Measurements from ENCODE around the gene C1QTNF8. TPM values are rescaled to one million over a fixed set of nuclear protein-coding genes. Genes with fewer than 3 reads are reported as not detected.

C1QTNF8 gene
- total RNA-seq, 2 donors from 2014 or later = 0.34 TPM; not detected in 1

DNA sequence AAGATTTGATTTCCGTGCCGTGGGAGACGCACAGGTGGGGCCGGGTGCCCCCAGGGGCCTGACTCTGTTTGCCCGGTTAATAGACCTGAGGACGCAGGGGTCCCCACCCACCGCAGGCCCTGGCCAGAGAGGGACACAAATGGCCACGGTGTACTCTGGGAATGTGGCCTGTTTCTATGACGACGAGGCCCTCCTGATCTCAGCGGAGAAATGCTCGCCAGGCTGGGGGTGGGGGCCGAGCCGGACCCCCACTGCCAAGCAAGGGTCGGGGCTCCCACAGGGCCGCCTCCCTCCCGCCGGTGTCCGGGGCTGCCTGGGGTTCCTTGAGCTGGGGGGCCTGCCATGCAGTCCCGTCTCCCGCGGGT, 24.5 kb upstream of the C1QTNF8 start:
- Histone ChIP-seq H3K4me3 (no peak overlapping the region), H3K27ac (no peak overlapping the region), H3K27me3 (replicated peaks; ENCODE audit: insufficient read depth) (peaks cover 5% of the 10 kb centered on the region), H3K9me3 (no peaks in the 10 kb centered on the region), H3K36me3 (no peaks in the 10 kb centered on the region), H3K4me1 (replicated peaks) (no peaks in the 10 kb centered on the region)
- TF ChIP-seq POLR2A (IDR thresholded peaks at IDR 0.05) (no peak), POLR2AphosphoS5 (IDR thresholded peaks at IDR 0.05) (no peak)
- TF ChIP-seq, protein P1, sequence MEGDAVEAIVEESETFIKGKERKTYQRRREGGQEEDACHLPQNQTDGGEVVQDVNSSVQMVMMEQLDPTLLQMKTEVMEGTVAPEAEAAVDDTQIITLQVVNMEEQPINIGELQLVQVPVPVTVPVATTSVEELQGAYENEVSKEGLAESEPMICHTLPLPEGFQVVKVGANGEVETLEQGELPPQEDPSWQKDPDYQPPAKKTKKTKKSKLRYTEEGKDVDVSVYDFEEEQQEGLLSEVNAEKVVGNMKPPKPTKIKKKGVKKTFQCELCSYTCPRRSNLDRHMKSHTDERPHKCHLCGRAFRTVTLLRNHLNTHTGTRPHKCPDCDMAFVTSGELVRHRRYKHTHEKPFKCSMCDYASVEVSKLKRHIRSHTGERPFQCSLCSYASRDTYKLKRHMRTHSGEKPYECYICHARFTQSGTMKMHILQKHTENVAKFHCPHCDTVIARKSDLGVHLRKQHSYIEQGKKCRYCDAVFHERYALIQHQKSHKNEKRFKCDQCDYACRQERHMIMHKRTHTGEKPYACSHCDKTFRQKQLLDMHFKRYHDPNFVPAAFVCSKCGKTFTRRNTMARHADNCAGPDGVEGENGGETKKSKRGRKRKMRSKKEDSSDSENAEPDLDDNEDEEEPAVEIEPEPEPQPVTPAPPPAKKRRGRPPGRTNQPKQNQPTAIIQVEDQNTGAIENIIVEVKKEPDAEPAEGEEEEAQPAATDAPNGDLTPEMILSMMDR (IDR thresholded peaks at IDR 0.05) = no peak
- intact Hi-C loops (cut with DNase I) = no loop called here
- DNase-seq (ENCODE audit: low spot score) = no peak
- 62% methylated on average over 16 of the region's 22 CpGs for WGBS

DNA sequence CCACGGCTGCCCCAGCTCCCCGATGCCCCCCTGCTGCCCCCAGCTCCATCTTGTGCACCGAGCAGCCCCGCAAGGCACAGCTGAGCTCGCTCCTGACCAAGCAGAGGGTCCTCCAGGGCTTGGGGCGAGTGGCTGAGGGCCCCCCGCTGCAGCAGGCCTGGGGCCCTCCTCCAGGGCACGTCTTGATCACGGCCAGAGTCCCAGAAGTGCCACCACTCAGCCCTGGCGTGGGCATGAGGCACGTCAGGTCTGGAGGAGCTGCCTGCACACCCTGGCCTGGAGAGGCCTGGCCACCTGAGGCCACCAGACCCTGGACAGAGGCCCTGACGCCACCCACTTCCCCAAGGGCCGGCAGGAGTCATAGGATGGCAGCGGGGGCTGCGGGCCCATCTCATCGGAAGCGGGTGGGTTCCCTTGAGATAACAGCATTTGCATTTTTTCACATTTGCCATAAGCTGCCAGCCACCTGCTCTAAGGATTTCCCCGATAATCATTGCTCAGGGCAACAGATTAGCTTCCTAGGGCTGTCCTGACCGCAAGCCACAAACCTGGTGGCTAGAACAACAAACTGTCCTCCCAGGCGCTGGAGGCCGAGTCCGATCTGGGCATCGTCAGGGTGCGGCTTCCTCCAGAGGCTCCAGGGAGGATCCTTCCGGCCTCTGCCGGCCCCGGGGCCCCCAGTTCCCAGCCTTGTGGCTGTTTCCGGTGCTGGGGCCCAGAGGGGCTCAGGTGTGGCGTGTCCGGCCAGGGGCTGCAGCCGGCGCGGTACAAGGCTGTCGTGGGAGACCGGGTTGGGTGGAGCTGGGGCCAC, 23.9 kb upstream of the C1QTNF8 start:
- H3K27ac ChIP-seq = no peak overlapping the region
- WGBS = 74% methylated on average over 25 of the region's 35 CpGs
- no peak overlapping the region for H3K4me3 ChIP-seq
- no peak for TF ChIP-seq POLR2A (IDR thresholded peaks at IDR 0.05)
- TF ChIP-seq, protein P1 (IDR thresholded peaks at IDR 0.05) = no peak
- TF ChIP-seq POLR2AphosphoS5 (IDR thresholded peaks at IDR 0.05) = no peak
- no peaks in the 10 kb centered on the region for H3K36me3 ChIP-seq
- H3K4me1 ChIP-seq (replicated peaks) = no peaks in the 10 kb centered on the region
- DNase-seq (ENCODE audit: low spot score) = no peak
- H3K9me3 ChIP-seq = no peaks in the 10 kb centered on the region
- intact Hi-C loops (cut with DNase I) = no loop called here
- H3K27me3 ChIP-seq (replicated peaks; ENCODE audit: insufficient read depth) = peaks cover 5% of the 10 kb centered on the region

DNA sequence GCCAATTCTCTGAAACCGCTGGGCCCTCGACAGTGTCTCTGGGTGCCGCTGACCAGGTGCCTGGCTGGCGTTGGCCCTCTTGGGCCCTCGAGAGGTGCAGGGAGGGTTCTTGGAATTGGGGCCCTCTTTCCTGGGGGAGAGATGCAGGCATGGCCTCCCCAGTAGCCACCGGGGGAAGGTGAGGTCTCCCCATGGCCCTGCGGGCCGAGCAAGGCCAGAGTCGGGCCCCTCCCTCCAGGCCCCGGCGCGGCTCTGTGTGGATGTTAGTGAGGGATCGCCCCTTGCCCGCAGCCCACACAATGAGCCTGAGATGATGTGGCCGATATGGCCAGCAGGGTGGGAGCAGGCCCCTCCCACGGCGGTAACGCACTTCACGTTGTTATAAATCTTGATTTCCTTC, 23.1 kb upstream of the C1QTNF8 start:
- no peak overlapping the region for H3K4me3 ChIP-seq
- H3K9me3 ChIP-seq = no peaks in the 10 kb centered on the region
- WGBS = 77% methylated on average over 19 of the region's 19 CpGs
- intact Hi-C loops (cut with DNase I) = no loop called here
- DNase-seq (ENCODE audit: low spot score) = no peak
- no peak overlapping the region for H3K27ac ChIP-seq
- peaks cover 5% of the 10 kb centered on the region for H3K27me3 ChIP-seq (replicated peaks; ENCODE audit: insufficient read depth)
- TF ChIP-seq POLR2A (IDR thresholded peaks at IDR 0.05) (no peak), POLR2AphosphoS5 (IDR thresholded peaks at IDR 0.05) (no peak)
- TF ChIP-seq, protein P1 (IDR thresholded peaks at IDR 0.05) = no peak
- H3K4me1 ChIP-seq (replicated peaks) = no peaks in the 10 kb centered on the region
- H3K36me3 ChIP-seq = no peaks in the 10 kb centered on the region

DNA sequence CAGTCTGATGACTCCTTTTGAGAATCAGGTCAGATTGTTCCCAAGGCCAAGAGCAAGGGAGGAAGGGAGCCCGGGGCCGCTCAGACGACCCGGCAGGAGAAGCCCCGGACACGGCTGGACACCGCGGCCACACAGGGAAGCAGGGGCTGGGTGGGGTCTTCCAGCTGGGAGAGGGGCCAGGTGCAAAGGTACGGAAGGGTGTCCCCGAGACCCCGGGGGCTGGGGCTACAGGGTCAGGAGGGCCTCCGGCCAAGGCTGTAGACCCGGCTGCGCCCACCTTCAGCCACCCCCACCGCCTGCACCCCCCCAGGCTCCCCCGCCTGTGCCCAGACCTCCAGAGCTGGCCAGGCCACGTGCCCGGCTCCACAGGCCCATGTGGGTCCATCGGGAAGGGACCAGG, 21.9 kb upstream of the C1QTNF8 start:
- peaks cover 5% of the 10 kb centered on the region for H3K27me3 ChIP-seq (replicated peaks; ENCODE audit: insufficient read depth)
- no peaks in the 10 kb centered on the region for H3K36me3 ChIP-seq
- no peaks in the 10 kb centered on the region for H3K9me3 ChIP-seq
- H3K27ac ChIP-seq = no peak overlapping the region
- no peaks in the 10 kb centered on the region for H3K4me1 ChIP-seq (replicated peaks)
- intact Hi-C loops (cut with DNase I) = no loop called here
- TF ChIP-seq POLR2A (IDR thresholded peaks at IDR 0.05) = no peak
- TF ChIP-seq, protein P1 (IDR thresholded peaks at IDR 0.05) = no peak
- TF ChIP-seq POLR2AphosphoS5 (IDR thresholded peaks at IDR 0.05) = no peak
- H3K4me3 ChIP-seq = no peak overlapping the region
- WGBS = 76% methylated on average over 16 of the region's 19 CpGs
- DNase-seq (ENCODE audit: low spot score) = no peak

Measured in prostate gland (tissue), 2 donors.